GM12878 (cell line): Measurements from ENCODE around the gene EIF2S3B. TPM values are rescaled to one million over a fixed set of nuclear protein-coding genes. Genes with fewer than 3 reads are reported as not detected.

Experiments used
- ATF2 ChIP-seq: IDR thresholded peaks from 2 replicates; pipeline ENCODE4 v1.6.1; 2012; ENCODE audit warnings: low read length, inconsistent platforms
- CHD4 ChIP-seq: fragments of 200-600 bp; sonication (generic); IDR thresholded peaks from 2 replicates; pipeline ENCODE4 v1.6.1; 2016; ENCODE audit warnings: mild to moderate bottlenecking
- CREM ChIP-seq: IDR thresholded peaks from 2 replicates; pipeline ENCODE4 v1.6.1; 2014; ENCODE audit warnings: antibody characterized with exemption, low read depth
- EED ChIP-seq: sonication (generic); IDR thresholded peaks from 2 replicates; pipeline ENCODE4 v1.6.1; 2016; ENCODE audit warnings: antibody characterized with exemption, low read depth
- EGR1 ChIP-seq, 2 experiments: IDR thresholded peaks; 1 replicate in 1 of 2; 2 replicates in 1 of 2; pipeline ENCODE4 v1.6.1; 2011 to 2012; ENCODE audit warnings: low read depth in 2 of 2, low read length in 2 of 2, borderline replicate concordance in 1 of 2, mild to moderate bottlenecking in 1 of 2, moderate library complexity in 1 of 2
- ESRRA ChIP-seq: IDR thresholded peaks from 2 replicates; pipeline ENCODE4 v1.6.1; 2012; ENCODE audit warnings: mild to moderate bottlenecking, low read length, improper control_type of control experiment
- GATAD2B ChIP-seq: fragments of 450-650 bp; conservative IDR thresholded peaks from 2 replicates; pipeline ENCODE4 v1.6.1; 2017; ENCODE audit warnings: low read depth, mild to moderate bottlenecking, moderate library complexity
- IKZF1 ChIP-seq: fragments of 450-650 bp; conservative IDR thresholded peaks from 2 replicates; pipeline ENCODE4 v1.6.1; 2017; ENCODE audit warnings: antibody characterized with exemption, mild to moderate bottlenecking
- IRF4 ChIP-seq: IDR thresholded peaks from 2 replicates; pipeline ENCODE4 v1.6.1; 2011; ENCODE audit warnings: low read depth, low read length
- MLLT1 ChIP-seq: fragments of 450-650 bp; IDR thresholded peaks from 2 replicates; pipeline ENCODE4 v1.6.1; 2016; ENCODE audit warnings: mild to moderate bottlenecking
- NFIC ChIP-seq: IDR thresholded peaks from 2 replicates; pipeline ENCODE4 v1.6.1; 2012; ENCODE audit warnings: low read depth, mild to moderate bottlenecking, inconsistent platforms, low read length, moderate library complexity
- RCOR1 ChIP-seq: conservative IDR thresholded peaks from 2 replicates; pipeline ENCODE4 v1.6.1; 2012; ENCODE audit warnings: low read depth, low read length, improper control_type of control experiment
- RUNX3 ChIP-seq: IDR thresholded peaks from 2 replicates; pipeline ENCODE4 v1.6.1; 2012; ENCODE audit warnings: low read length, inconsistent platforms
- SIN3A ChIP-seq: IDR thresholded peaks from 2 replicates; pipeline ENCODE4 v1.6.1; 2012; ENCODE audit warnings: low read depth, low read length, improper control_type of control experiment
- SMAD5 ChIP-seq: IDR thresholded peaks from 2 replicates; pipeline ENCODE4 v1.6.1; 2016; ENCODE audit warnings: antibody characterized with exemption, low read depth
- SP1 ChIP-seq: IDR thresholded peaks from one replicate; pipeline ENCODE4 v1.6.1; 2011; ENCODE audit warnings: low read depth, low read length
- YBX1 ChIP-seq: fragments of 450-650 bp; IDR thresholded peaks from 2 replicates; pipeline ENCODE4 v1.6.1; 2016; ENCODE audit warnings: antibody characterized with exemption
- YY1 ChIP-seq: IDR thresholded peaks from 2 replicates; pipeline ENCODE4 v1.6.1; 2011; ENCODE audit warnings: low read depth, mild to moderate bottlenecking, low read length
- ZBTB40 ChIP-seq: fragments of 450-650 bp; IDR thresholded peaks from 2 replicates; pipeline ENCODE4 v1.6.1; 2016; ENCODE audit warnings: mild to moderate bottlenecking, moderate library complexity, borderline replicate concordance
- ZNF217 ChIP-seq: fragments of 450-650 bp; IDR thresholded peaks from 2 replicates; pipeline ENCODE4 v1.6.1; 2017; ENCODE audit warnings: antibody characterized with exemption, mild to moderate bottlenecking
- ZNF274 ChIP-seq: IDR thresholded peaks from one replicate; pipeline ENCODE4 v1.8.0; 2011; ENCODE audit not compliant: insufficient read length, insufficient read depth
- ZSCAN29 ChIP-seq: fragments of 450-650 bp; IDR thresholded peaks from 2 replicates; pipeline ENCODE4 v1.6.1; 2017; ENCODE audit warnings: mild to moderate bottlenecking, moderate library complexity
- polyA plus RNA-seq, 11 experiments: library from polyadenylated mRNA; depleted of rRNA in 4 of 11; unstranded in 6 of 11; stranded (reverse) in 5 of 11; fragments of >200 nt; fragmentation: Nextera tagmentation in 4 of 11; fragmentation: Illumina TruSeq in 1 of 11; extraction: Ambion mirVana in 4 of 11; extraction: Trizol in 1 of 11; gene quantifications; 1 replicate in 1 of 11; 2 replicates in 10 of 11; pipeline versions ENCODE4 v1.2.1 to v1.2.3, GENCODE V29; 2011 to 2016; ENCODE audit warnings: inconsistent platforms in 2 of 11, missing spikeins in 2 of 11, low read depth in 1 of 11
- total RNA-seq, 4 experiments: library from RNA; depleted of rRNA in 3 of 4; stranded (reverse); fragments of >200 nt in 3 of 4; fragmentation: Illumina TruSeq in 1 of 4; extraction: Trizol in 1 of 4; gene quantifications; 2 replicates each; pipeline versions ENCODE4 v1.2.1 to v1.2.3, GENCODE V29; 2013 to 2021

Gene EIF2S3B
- total and polyA plus RNA-seq, 10 of the 15 experiments (the other 5 are each of a cell fraction or from before 2014, with no cell fraction given), result 0.18 to 2.2 (median 1.4) TPM; not detected in 1

GRCh38 chr12:10554756-10555481 is 49.2 kb downstream of the EIF2S3B start (continued):
- TF ChIP-seq NFIC, result no peak; the same call in none of the 2 replicates
- TF ChIP-seq ZNF217, result no peak
- no peak for TF ChIP-seq RCOR1
- no peak for TF ChIP-seq MLLT1
- TF ChIP-seq ESRRA, result no peak
- no peak for TF ChIP-seq IKZF1
- 0 out of 2 replicates have a peak, but pooled peaks have one; percentile 16 for TF ChIP-seq YY1
- TF ChIP-seq YBX1, result no peak
- TF ChIP-seq ZNF274, result no peak
- TF ChIP-seq SP1, result no peak
- TF ChIP-seq ZSCAN29, result no peak
- no peak for TF ChIP-seq GATAD2B
- TF ChIP-seq SMAD5, result 0 out of 2 replicates have a peak, but pooled peaks have one; percentile 18
- no peak for TF ChIP-seq EGR1 (IDR thresholded peaks at IDR 0.05; ENCODE audit: borderline replicate concordance in 1 of 2, low read depth in 2 of 2, low read length in 2 of 2)
- peak; percentile 47; the same call in 1 of the 2 replicates for TF ChIP-seq EED
- no peak for TF ChIP-seq IRF4
- TF ChIP-seq RUNX3, result peak; percentile 9; the same call in 1 of the 2 replicates
- no peak for TF ChIP-seq SIN3A
- TF ChIP-seq ZBTB40, result no peak
- TF ChIP-seq CHD4, result no peak
- no peak for TF ChIP-seq CREM
- TF ChIP-seq ATF2, result peak; percentile 46; the same call in 1 of the 2 replicates
